Stomach (tissue), 9 donors: ENCODE data around the gene FIZ1. TPM values are rescaled to one million over a fixed set of nuclear protein-coding genes. Genes with fewer than 3 reads are reported as not detected.

Experiments used
- DNase-seq, 2 donors: peaks; one replicate each; pipeline versions ENCODE4 v3.0.0 to v3.0.0-alpha.2; 2013 to 2019
- H3K27ac ChIP-seq, 5 donors: fragments of 200-600 bp in 4 of 5; sonication (generic) in 4 of 5; one replicate each; pipeline ENCODE4 v1.5.1; 2013 to 2019; ENCODE audit warnings: mild to moderate bottlenecking in 1 of 5, moderate library complexity in 1 of 5
- H3K27me3 ChIP-seq, 3 donors: fragments of 200-600 bp; sonication (generic); one replicate each; pipeline ENCODE4 v1.5.1; 2017 to 2019; ENCODE audit warnings: mixed run types in 1 of 3
- H3K36me3 ChIP-seq, 4 donors: fragments of 200-600 bp; sonication (generic); 1 replicate in 3 of 4; 2 replicates in 1 of 4; pipeline ENCODE4 v1.5.1; 2016 to 2019
- H3K4me1 ChIP-seq, 4 donors: fragments of 200-600 bp; sonication (generic); one replicate each; pipeline ENCODE4 v1.5.1; 2016 to 2019
- H3K4me3 ChIP-seq, 4 donors: fragments of 200-600 bp; sonication (generic) in 3 of 4; one replicate each; pipeline ENCODE4 v1.5.1; 2016 to 2019; ENCODE audit warnings: mild to moderate bottlenecking in 1 of 4
- H3K9me3 ChIP-seq, 4 donors: fragments of 200-600 bp; sonication (generic); one replicate each; pipeline ENCODE4 v1.5.1; 2016 to 2019
- EP300 ChIP-seq: sonication (generic); formaldehyde crosslinking; IDR thresholded peaks from one replicate; pipeline ENCODE4 v1.6.1; 2017; ENCODE audit warnings: antibody characterized with exemption
- POLR2A ChIP-seq, 4 donors: fragments of 450-650 bp; IDR thresholded peaks; one replicate each; pipeline ENCODE4 v1.6.1; 2016; ENCODE audit warnings: antibody characterized with exemption in 4 of 4, control low read depth in 2 of 4, mild to moderate bottlenecking in 1 of 4, moderate library complexity in 1 of 4
- POLR2AphosphoS5 ChIP-seq, 3 donors: sonication (generic); formaldehyde crosslinking; IDR thresholded peaks; one replicate each; pipeline ENCODE4 v1.6.1; 2016; ENCODE audit warnings: antibody characterized with exemption in 3 of 3
- WGBS, 5 donors: extraction: QIAGEN DNeasy Blood & Tissue Kit in 3 of 5; methylation state at CpG; one replicate each; pipeline versions ENCODE4 v1.1.5 to v1.1.7; 2013 to 2018; 5-methylcytosine and 5-hydroxymethylcytosine counted together
- intact Hi-C: fragments of 100-400 bp; cut with DNase I; formaldehyde crosslinking; loops from one replicate; pipeline ENCODE4 v1.15.1; 2023; ENCODE audit warnings: low total_unique reads
- polyA plus RNA-seq, 3 donors: library from polyadenylated mRNA; stranded (reverse); fragments of 200-250 nt; gene quantifications; one replicate each; pipeline ENCODE4 v1.2.3, GENCODE V29; 2013
- total RNA-seq, 5 donors: library from RNA; depleted of rRNA; stranded (reverse); fragments of >200 nt; gene quantifications; one replicate each; pipeline versions ENCODE4 v1.1.0 to v1.2.3, GENCODE V29; 2014 to 2016
- TF ChIP-seq, protein P1 (sequence below), 7 experiments: fragments of 450-650 bp in 4 of 7; fragments of 200-600 bp in 3 of 7; sonication (generic) in 3 of 7; IDR thresholded peaks; one replicate each; pipeline ENCODE4 v1.5.1; 2016 to 2019; ENCODE audit warnings: antibody characterized with exemption in 7 of 7, control low read depth in 2 of 7, mild to moderate bottlenecking in 1 of 7
- donor health status: healthy with polysubstance abuse.
- donor health status: Bipolar disorder and iron deficiency.
- donor health status: healthy.

FIZ1 gene
- total and polyA plus RNA-seq, 8 donors: 4.0 to 16.8 (median 8.7) TPM; not detected in 1

DNA sequence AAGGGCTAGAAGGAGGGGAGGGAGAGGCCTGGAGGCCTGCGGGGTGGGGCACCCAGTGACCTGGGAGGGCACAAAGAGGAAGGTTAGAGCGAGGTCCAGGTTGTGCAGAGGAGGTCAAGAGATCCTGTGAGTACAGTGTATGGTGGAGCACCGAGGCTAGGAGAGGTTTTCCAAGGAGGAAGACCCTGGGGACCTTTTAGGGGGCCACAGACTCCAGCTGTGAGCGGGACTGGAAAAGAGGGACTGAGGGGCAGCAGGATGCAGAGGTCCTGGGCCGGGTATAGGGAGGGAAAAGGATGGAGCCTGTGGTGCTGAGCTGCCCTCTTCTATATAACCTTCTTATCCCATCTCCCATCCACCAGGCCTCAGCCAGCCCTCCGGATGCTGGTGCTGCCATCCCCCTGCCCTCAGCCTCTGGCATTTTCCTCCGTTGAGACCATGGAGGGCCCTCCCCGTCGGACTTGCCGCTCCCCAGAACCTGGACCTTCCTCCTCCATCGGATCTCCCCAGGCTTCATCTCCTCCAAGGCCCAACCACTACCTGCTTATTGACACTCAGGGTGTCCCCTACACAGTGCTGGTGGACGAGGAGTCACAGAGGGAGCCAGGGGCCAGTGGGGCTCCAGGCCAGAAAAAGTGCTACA lies 45.0 kb upstream of the FIZ1 start:
- Histone ChIP-seq H3K27me3 (peaks cover 0 to 6% (median 0%) of the 10 kb centered on the region in 3 donors), H3K4me3 (peak overlapping the region; percentile 74 to 98 (median 97)), H3K36me3 (peaks cover 11 to 19% (median 16%) of the 10 kb centered on the region in 4 donors), H3K9me3 (no peaks in the 10 kb centered on the region), H3K27ac (peak overlapping the region; percentile 28 to 97 (median 95)), H3K4me1 (peaks cover 52 to 83% (median 79%) of the 10 kb centered on the region in 4 donors)
- intact Hi-C loops: no loop called here
- no peak for DNase-seq
- no peak for TF ChIP-seq POLR2A (IDR thresholded peaks at IDR 0.05)
- TF ChIP-seq, protein P1, sequence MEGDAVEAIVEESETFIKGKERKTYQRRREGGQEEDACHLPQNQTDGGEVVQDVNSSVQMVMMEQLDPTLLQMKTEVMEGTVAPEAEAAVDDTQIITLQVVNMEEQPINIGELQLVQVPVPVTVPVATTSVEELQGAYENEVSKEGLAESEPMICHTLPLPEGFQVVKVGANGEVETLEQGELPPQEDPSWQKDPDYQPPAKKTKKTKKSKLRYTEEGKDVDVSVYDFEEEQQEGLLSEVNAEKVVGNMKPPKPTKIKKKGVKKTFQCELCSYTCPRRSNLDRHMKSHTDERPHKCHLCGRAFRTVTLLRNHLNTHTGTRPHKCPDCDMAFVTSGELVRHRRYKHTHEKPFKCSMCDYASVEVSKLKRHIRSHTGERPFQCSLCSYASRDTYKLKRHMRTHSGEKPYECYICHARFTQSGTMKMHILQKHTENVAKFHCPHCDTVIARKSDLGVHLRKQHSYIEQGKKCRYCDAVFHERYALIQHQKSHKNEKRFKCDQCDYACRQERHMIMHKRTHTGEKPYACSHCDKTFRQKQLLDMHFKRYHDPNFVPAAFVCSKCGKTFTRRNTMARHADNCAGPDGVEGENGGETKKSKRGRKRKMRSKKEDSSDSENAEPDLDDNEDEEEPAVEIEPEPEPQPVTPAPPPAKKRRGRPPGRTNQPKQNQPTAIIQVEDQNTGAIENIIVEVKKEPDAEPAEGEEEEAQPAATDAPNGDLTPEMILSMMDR (IDR thresholded peaks at IDR 0.05): no peak
- TF ChIP-seq EP300: no peak
- no peak for TF ChIP-seq POLR2AphosphoS5 (IDR thresholded peaks at IDR 0.05)
- WGBS, 5 donors: 41 to 58% (median 43%) methylated on average over 12 of the region's 12 CpGs

DNA sequence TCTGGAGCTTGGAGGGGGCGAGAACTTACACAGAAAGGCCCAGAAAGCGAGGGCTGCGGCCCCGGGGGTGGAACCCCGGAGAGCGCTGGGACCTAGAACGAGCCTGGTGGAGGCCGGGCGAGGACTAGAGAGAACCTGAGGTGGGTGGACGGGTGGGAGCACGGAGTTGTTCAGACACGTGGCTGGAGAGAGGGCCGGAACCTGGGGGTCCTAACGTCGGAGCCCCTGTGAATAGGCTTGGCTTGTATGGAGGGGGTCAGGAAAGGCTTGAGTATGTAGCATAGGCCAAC lies 44.5 kb upstream of the FIZ1 start:
- WGBS, 5 donors: 0 to 2% (median 0%) methylated on average over 14 to 15 of the region's 15 CpGs
- Histone ChIP-seq H3K4me1 (peaks cover 47 to 81% (median 79%) of the 10 kb centered on the region in 4 donors), H3K9me3 (no peaks in the 10 kb centered on the region), H3K27me3 (peaks cover 0 to 6% (median 0%) of the 10 kb centered on the region in 3 donors), H3K36me3 (peaks cover 11 to 19% (median 16%) of the 10 kb centered on the region in 4 donors), H3K27ac (peak overlapping the region; percentile 28 to 97 (median 95)), H3K4me3 (peak overlapping the region; percentile 74 to 98 (median 97))
- TF ChIP-seq EP300 (no peak), POLR2A (IDR thresholded peaks at IDR 0.05) (no peak)
- no peak for DNase-seq
- intact Hi-C loops: no loop called here

DNA sequence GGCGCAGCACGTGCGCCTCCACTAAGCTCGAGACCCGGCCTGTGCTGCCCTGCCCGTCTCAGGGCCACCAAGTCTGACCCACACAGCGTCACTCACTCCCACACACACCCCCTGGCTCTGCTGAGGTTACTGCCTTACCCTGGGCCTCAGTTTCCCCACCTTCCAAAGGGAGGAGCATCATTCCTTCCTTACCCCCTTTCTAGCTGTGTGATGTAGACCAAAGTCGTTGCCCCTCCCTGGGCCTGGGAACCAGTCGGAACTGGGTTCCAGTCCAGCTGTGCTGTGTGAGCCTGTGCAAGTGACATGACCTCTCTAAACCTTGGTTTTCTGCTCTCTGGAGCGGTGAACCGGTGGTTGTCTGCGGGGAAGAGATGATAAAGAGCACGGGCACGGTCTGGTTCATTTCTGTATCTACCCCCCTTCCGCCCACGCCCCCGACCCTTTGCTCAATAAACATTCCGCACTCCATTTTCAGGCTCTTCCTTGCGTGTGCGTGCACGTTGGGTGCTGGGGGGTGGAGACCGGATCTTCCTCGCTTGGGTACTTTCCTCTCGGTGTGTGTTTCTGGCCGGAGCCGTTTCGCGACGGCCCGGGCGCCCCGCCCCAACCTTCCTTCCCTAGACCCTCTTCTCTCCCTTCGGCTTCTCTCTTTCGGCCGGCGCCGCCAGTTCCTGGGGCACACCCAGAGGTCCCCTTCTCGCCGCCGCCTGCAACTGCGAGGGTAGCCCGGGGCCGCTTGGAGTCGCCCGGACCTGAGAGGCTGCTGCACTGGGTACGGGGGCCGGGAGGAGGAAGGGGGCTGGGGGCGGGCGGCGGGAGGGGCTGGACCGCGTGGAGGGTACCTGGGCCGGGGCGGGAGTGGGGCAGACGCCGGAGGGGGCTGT lies 43.9 kb upstream of the FIZ1 start, which contains the start of gene ZNF581:
Gene ZNF581, plus strand, starts transcription at position 647 of the 884 bp plus-strand sequence. CDS start 923 bp downstream, outside the sequence.
- intact Hi-C loops: no loop called here
- WGBS, 5 donors: 0 to 2% (median 1%) methylated on average over 41 to 56 of the region's 56 CpGs
- TF ChIP-seq POLR2AphosphoS5 (IDR thresholded peaks at IDR 0.05): peak; percentile 28 to 78 (median 37)
- no peak for TF ChIP-seq EP300
- peak within 1 kb of the TSS; percentile 91 to 97 (median 95) for H3K27ac ChIP-seq
- DNase-seq: peak; percentile 83 to 88
- peaks cover 45 to 80% (median 78%) of the 10 kb centered on the region in 4 donors for H3K4me1 ChIP-seq
- peaks cover 11 to 19% (median 18%) of the 10 kb centered on the region in 4 donors for H3K36me3 ChIP-seq
- H3K9me3 ChIP-seq: no peaks in the 10 kb centered on the region
- peaks cover 0 to 6% (median 0%) of the 10 kb centered on the region in 3 donors for H3K27me3 ChIP-seq
- H3K4me3 ChIP-seq: peak within 1 kb of the TSS; percentile 74 to 98 (median 97)

DNA sequence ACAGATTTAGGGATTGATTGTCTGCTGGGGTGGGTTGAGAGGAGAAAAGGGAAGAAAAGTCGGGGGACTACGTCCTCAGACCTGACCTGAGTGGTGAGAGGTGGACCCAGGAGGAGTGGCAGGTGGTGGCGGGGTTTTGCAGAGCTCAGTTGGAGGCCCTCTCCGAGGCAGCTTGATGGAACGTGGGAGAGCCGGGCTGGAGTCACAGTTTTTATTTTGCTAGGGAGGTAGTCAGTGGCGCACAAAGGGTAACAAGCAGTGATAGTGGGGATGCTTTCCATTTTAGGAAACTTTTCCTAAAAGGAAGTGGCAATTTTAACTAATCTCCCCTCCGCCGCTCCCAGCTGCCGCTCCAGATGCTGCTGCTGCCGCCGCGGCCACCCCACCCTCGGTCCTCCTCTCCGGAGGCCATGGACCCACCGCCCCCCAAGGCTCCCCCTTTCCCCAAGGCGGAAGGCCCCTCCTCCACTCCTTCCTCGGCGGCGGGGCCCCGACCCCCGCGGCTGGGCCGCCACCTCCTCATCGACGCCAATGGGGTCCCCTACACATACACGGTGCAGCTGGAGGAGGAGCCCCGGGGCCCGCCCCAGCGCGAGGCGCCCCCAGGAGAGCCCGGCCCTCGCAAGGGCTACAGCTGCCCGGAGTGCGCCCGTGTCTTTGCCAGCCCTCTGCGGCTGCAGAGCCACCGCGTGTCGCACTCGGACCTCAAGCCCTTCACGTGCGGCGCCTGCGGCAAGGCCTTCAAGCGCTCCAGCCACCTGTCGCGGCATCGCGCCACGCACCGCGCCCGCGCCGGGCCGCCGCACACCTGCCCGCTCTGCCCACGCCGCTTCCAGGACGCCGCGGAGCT lies 43.1 kb upstream of the FIZ1 start:
- peak overlapping the region; percentile 91 to 97 (median 95) for H3K27ac ChIP-seq
- peak in 1 of 3 donors; percentile 26 for TF ChIP-seq POLR2AphosphoS5 (IDR thresholded peaks at IDR 0.05)
- TF ChIP-seq POLR2A (IDR thresholded peaks at IDR 0.05): no peak
- intact Hi-C loops: no loop called here

DNA sequence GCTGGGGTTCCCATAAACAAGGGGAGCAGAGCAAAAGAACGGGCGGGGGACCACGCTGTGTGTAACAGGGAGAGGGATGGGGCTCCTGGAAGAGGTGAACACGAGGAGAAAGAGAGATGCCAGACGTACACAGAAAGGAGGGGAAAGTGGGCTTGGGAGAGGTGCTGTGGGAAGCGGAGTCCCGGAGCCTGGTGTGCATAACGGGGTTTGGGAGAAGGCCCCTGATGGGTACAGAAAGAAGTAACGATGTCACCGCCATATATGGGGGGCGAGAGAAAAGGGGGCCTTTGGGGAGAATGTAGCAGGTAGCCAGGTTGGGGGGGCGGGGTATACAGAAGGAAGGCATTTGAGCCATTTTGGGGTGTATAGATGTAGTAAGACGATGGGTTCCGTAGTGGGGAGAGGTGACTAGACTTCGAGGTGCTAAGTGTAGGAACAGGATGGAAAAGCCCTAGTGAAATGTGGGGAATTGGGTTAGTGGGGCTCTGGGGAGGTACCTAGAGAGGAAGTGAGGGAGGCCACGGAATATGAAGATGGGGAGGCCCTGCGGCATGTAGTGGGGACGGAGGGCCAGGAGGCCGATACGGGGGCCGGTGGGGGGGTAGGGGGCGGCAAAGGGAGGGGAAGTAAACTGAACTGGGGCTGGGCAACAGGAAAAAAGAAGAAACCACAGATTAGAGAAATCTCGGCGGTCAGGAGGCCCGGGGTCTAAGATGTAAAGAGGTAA lies 42.3 kb upstream of the FIZ1 start:
- Histone ChIP-seq H3K36me3 (peaks cover 11 to 24% (median 18%) of the 10 kb centered on the region in 4 donors), H3K27ac (peak overlapping the region; percentile 89 to 97 (median 95)), H3K4me1 (peaks cover 43 to 84% (median 81%) of the 10 kb centered on the region in 4 donors), H3K4me3 (peak overlapping the region; percentile 74 to 98 (median 97)), H3K27me3 (peaks cover 0 to 6% (median 0%) of the 10 kb centered on the region in 3 donors), H3K9me3 (no peaks in the 10 kb centered on the region)
- DNase-seq: no peak
- TF ChIP-seq, protein P1 (IDR thresholded peaks at IDR 0.05): no peak
- no peak for TF ChIP-seq EP300
- TF ChIP-seq POLR2A (IDR thresholded peaks at IDR 0.05): no peak
- WGBS, 5 donors: 1 to 2% (median 2%) methylated on average over 25 of the region's 25 CpGs
- intact Hi-C loops: no loop called here

More for the DNA sequence above, 43.1 kb upstream of the FIZ1 start:
- no peaks in the 10 kb centered on the region for H3K9me3 ChIP-seq
- peak overlapping the region; percentile 74 to 98 (median 97) for H3K4me3 ChIP-seq
- H3K36me3 ChIP-seq: peaks cover 11 to 24% (median 18%) of the 10 kb centered on the region in 4 donors
- peaks cover 43 to 84% (median 80%) of the 10 kb centered on the region in 4 donors for H3K4me1 ChIP-seq
- WGBS, 5 donors: 1 to 2% (median 1%) methylated on average over 10 to 65 of the region's 65 CpGs
- peaks cover 0 to 6% (median 0%) of the 10 kb centered on the region in 3 donors for H3K27me3 ChIP-seq
- peak; percentile 39 to 63 for DNase-seq
